Measurements from ENCODE around the gene AHR. TPM values are rescaled to one million over a fixed set of nuclear protein-coding genes. Genes with fewer than 3 reads are reported as not detected.
A peak's percentile ranks its signal among the peaks of the same experiment; 100 is the strongest.

The AHR gene
- total RNA-seq, 1 experiment from 2014 or later = 99.1 TPM

GRCh38 chr7:17313194-17313593, 14.7 kb downstream of the AHR start:
- ChIA-PET CTCF (interaction anchor here (1.3 kb wide), 1 partner anchor 18 kb away, joined by 3 read pairs; no protein-coding TSS in a partner anchor), POLR2A (no interaction called here)
- no peak for TF ChIP-seq CTCF (IDR thresholded peaks at IDR 0.05; ENCODE audit: unreplicated experiment)
- no peak for DNase-seq (ENCODE audit: unreplicated experiment)
- intact Hi-C loops (cut with micrococcal nuclease) = no loop called here
- Mint-ChIP-seq H3K36me3 (ENCODE audit: insufficient read depth, unreplicated experiment) (peaks cover 62% of the 10 kb centered on the region), H3K9me3 (ENCODE audit: unreplicated experiment) (no peaks in the 10 kb centered on the region), H3K27ac (ENCODE audit: low read depth, unreplicated experiment) (no peak overlapping the region), H3K4me3 (ENCODE audit: unreplicated experiment) (no peak overlapping the region), H3K4me1 (ENCODE audit: insufficient read depth, unreplicated experiment) (peaks cover 9% of the 10 kb centered on the region), H3K27me3 (ENCODE audit: insufficient read depth, unreplicated experiment) (no peaks in the 10 kb centered on the region)
- BruUV-seq (replicated peaks) = no TSS peak

DNA sequence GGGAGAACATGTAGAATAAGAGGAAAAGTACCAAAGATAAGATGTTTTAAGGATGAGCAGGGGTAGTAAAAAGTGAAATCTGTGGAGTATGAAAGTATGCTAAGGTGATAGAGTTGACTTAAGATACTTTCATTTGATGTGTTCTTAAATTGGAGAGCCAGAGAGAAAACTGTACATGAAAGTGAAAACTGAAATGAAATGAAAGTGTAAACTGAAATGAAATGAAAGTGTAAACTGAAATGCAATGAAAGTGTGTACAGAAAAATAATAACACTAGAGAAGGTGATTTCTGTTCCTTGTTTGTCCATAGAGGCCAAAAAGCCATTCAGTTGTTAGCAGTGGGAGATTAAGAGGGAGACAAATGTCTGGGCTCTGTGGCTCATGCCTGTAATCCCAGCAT, 17.5 kb downstream of the AHR start:
- no peak for TF ChIP-seq CTCF (IDR thresholded peaks at IDR 0.05; ENCODE audit: unreplicated experiment)
- H3K9me3 Mint-ChIP-seq (ENCODE audit: unreplicated experiment) = no peaks in the 10 kb centered on the region
- peaks cover 50% of the 10 kb centered on the region for H3K36me3 Mint-ChIP-seq (ENCODE audit: insufficient read depth, unreplicated experiment)
- no peaks in the 10 kb centered on the region for H3K27me3 Mint-ChIP-seq (ENCODE audit: insufficient read depth, unreplicated experiment)
- intact Hi-C loops (cut with micrococcal nuclease) = no loop called here
- BruUV-seq (replicated peaks) = no TSS peak
- no peak overlapping the region for H3K4me3 Mint-ChIP-seq (ENCODE audit: unreplicated experiment)
- ChIA-PET CTCF (no interaction called here), POLR2A (no interaction called here)
- peaks cover 24% of the 10 kb centered on the region for H3K4me1 Mint-ChIP-seq (ENCODE audit: insufficient read depth, unreplicated experiment)
- H3K27ac Mint-ChIP-seq (ENCODE audit: low read depth, unreplicated experiment) = peak overlapping the region; percentile 54
- DNase-seq (ENCODE audit: unreplicated experiment) = no peak

GRCh38 chr7:17318146-17318545, 19.7 kb downstream of the AHR start:
- DNase-seq (ENCODE audit: unreplicated experiment) = no peak
- ChIA-PET POLR2A (interaction anchor here (1.5 kb wide), 1 partner anchor 12 kb away, joined by 5 read pairs; no protein-coding TSS in a partner anchor), CTCF (interaction anchor here (1.3 kb wide), 1 partner anchor 11 kb away, joined by 3 read pairs; no protein-coding TSS in a partner anchor)
- Mint-ChIP-seq H3K4me3 (ENCODE audit: unreplicated experiment) (no peak overlapping the region), H3K9me3 (ENCODE audit: unreplicated experiment) (no peaks in the 10 kb centered on the region), H3K27me3 (ENCODE audit: insufficient read depth, unreplicated experiment) (no peaks in the 10 kb centered on the region), H3K4me1 (ENCODE audit: insufficient read depth, unreplicated experiment) (peaks cover 24% of the 10 kb centered on the region), H3K27ac (ENCODE audit: low read depth, unreplicated experiment) (no peak overlapping the region), H3K36me3 (ENCODE audit: insufficient read depth, unreplicated experiment) (peaks cover 43% of the 10 kb centered on the region)
- intact Hi-C loops (cut with micrococcal nuclease) = no loop called here
- no peak for TF ChIP-seq CTCF (IDR thresholded peaks at IDR 0.05; ENCODE audit: unreplicated experiment)
- BruUV-seq (replicated peaks) = no TSS peak

- POLR2A ChIA-PET = interaction anchor here (0.7 to 1.9 kb wide), 2 partner anchors 12 to 51 kb away, joined by 3 to 5 read pairs; no protein-coding TSS in a partner anchor
- no peak for TF ChIP-seq CTCF (IDR thresholded peaks at IDR 0.05; ENCODE audit: unreplicated experiment)
- peaks cover 52% of the 10 kb centered on the region for H3K36me3 Mint-ChIP-seq (ENCODE audit: insufficient read depth, unreplicated experiment)
- H3K27ac Mint-ChIP-seq (ENCODE audit: low read depth, unreplicated experiment) = no peak overlapping the region
- BruUV-seq (replicated peaks) = no TSS peak
- no peak for DNase-seq (ENCODE audit: unreplicated experiment)
- H3K4me1 Mint-ChIP-seq (ENCODE audit: insufficient read depth, unreplicated experiment) = peaks cover 24% of the 10 kb centered on the region
- no peaks in the 10 kb centered on the region for H3K9me3 Mint-ChIP-seq (ENCODE audit: unreplicated experiment)
- intact Hi-C loops (cut with micrococcal nuclease) = no loop called here
- no peaks in the 10 kb centered on the region for H3K27me3 Mint-ChIP-seq (ENCODE audit: insufficient read depth, unreplicated experiment)
- CTCF ChIA-PET = interaction anchor here (1.3 kb wide), 1 partner anchor 12 kb away, joined by 3 read pairs; no protein-coding TSS in a partner anchor
- no peak overlapping the region for H3K4me3 Mint-ChIP-seq (ENCODE audit: unreplicated experiment)
Measured at GRCh38 chr7:17319164-17320101, 21.0 kb downstream of the AHR start.
